GM23338 (cell line): ENCODE data around the gene CCDC179. TPM values are rescaled to one million over a fixed set of nuclear protein-coding genes. Genes with fewer than 3 reads are reported as not detected.

Source experiments
- ATAC-seq: fragments of 200-7000 bp; cut with Tn5 transposase; 3 replicates; pipeline ENCODE4 v1.9.1; 2020
- DNase-seq: peaks from one replicate; pipeline ENCODE4 v3.0.0-alpha.2; 2015; ENCODE audit warnings: low spot score
- H2AFZ ChIP-seq: fragments of 200-600 bp; sonication (generic); 2 replicates; pipeline ENCODE4 v1.8.0; 2016; ENCODE audit warnings: antibody characterized with exemption, mild to moderate bottlenecking, moderate library complexity
- H3F3A ChIP-seq: fragments of 200-600 bp; sonication (generic); replicated peaks from 2 replicates; pipeline ENCODE4 v1.8.0; 2017; ENCODE audit warnings: antibody characterized with exemption, mixed run types, low read depth
- H3K27ac ChIP-seq: fragments of 200-600 bp; sonication (generic); 2 replicates; pipeline ENCODE4 v1.6.1; 2016; ENCODE audit warnings: low read depth
- H3K27me3 ChIP-seq: fragments of 200-600 bp; sonication (generic); 2 replicates; pipeline ENCODE4 v1.8.0; 2016; ENCODE audit warnings: mild to moderate bottlenecking, mixed run types, moderate library complexity; ENCODE audit not compliant: insufficient read depth
- H3K36me3 ChIP-seq: fragments of 200-600 bp; sonication (generic); 2 replicates; pipeline ENCODE4 v1.8.0; 2016; ENCODE audit warnings: mild to moderate bottlenecking; ENCODE audit not compliant: insufficient read depth
- H3K4me1 ChIP-seq: fragments of 200-600 bp; sonication (generic); 2 replicates; pipeline ENCODE4 v1.8.0; 2016; ENCODE audit warnings: mild to moderate bottlenecking, moderate library complexity; ENCODE audit not compliant: insufficient read depth
- H3K4me2 ChIP-seq: fragments of 200-600 bp; sonication (generic); 2 replicates; pipeline ENCODE4 v1.7.1; 2017; ENCODE audit warnings: mixed run types
- H3K4me3 ChIP-seq: fragments of 200-600 bp; sonication (generic); 2 replicates; pipeline ENCODE4 v1.6.1; 2016; ENCODE audit warnings: mixed run types
- H3K79me2 ChIP-seq: fragments of 200-600 bp; sonication (generic); replicated peaks from 2 replicates; pipeline ENCODE4 v1.8.0; 2017; ENCODE audit warnings: mild to moderate bottlenecking; ENCODE audit not compliant: insufficient read depth
- H3K9me2 ChIP-seq: fragments of 200-600 bp; sonication (generic); 2 replicates; pipeline ENCODE4 v1.8.0; 2017; ENCODE audit not compliant: insufficient read depth
- H4K20me1 ChIP-seq: fragments of 200-600 bp; sonication (generic); replicated peaks from 2 replicates; pipeline ENCODE4 v1.8.0; 2017; ENCODE audit warnings: mild to moderate bottlenecking; ENCODE audit not compliant: insufficient read depth
- H3K27ac Mint-ChIP-seq: 2 replicates; pipeline ENCODE4 v1.8.0; 2020; ENCODE audit warnings: inconsistent platforms, mild to moderate bottlenecking, moderate library complexity, mixed read lengths
- H3K27me3 Mint-ChIP-seq: 3 replicates; pipeline ENCODE4 v1.8.0; 2022; ENCODE audit warnings: low read depth, mild to moderate bottlenecking, moderate library complexity, mixed read lengths, inconsistent platforms; ENCODE audit not compliant: insufficient read depth, poor library complexity
- H3K36me3 Mint-ChIP-seq: 3 replicates; pipeline ENCODE4 v1.8.0; 2021; ENCODE audit warnings: low read depth, mild to moderate bottlenecking, inconsistent platforms, moderate library complexity, mixed read lengths
- H3K4me1 Mint-ChIP-seq: 3 replicates; pipeline ENCODE4 v1.8.0; 2020; ENCODE audit warnings: mild to moderate bottlenecking, inconsistent platforms, mixed read lengths
- H3K4me3 Mint-ChIP-seq: 3 replicates; pipeline ENCODE4 v1.8.0; 2021; ENCODE audit warnings: moderate library complexity, mild to moderate bottlenecking, inconsistent platforms, mixed read lengths
- H3K9me3 Mint-ChIP-seq: 3 replicates; pipeline ENCODE4 v1.8.0; 2020; ENCODE audit warnings: moderate library complexity, mild to moderate bottlenecking, inconsistent platforms, mixed read lengths
- CREB1 ChIP-seq: fragments of 250-450 bp; sonication (Bioruptor Pico); IDR thresholded peaks from 2 replicates; pipeline ENCODE4 v1.5.0; 2020; ENCODE audit warnings: low read depth, mild to moderate bottlenecking, moderate library complexity
- CTCF ChIP-seq, 2 experiments: fragments of 200-600 bp in 1 of 2; sonication (generic) in 1 of 2; conservative IDR thresholded peaks; 2 replicates each; pipeline versions ENCODE4 v1.5.1 to v1.6.1; 2016 to 2017; ENCODE audit warnings: antibody characterized with exemption in 2 of 2, low read depth in 2 of 2, mild to moderate bottlenecking in 2 of 2, moderate library complexity in 1 of 2
- ETS1 ChIP-seq: IDR thresholded peaks from 2 replicates; pipeline ENCODE4 v1.6.1; 2016; ENCODE audit warnings: antibody characterized with exemption
- EZH2 ChIP-seq: fragments of 200-600 bp; sonication (generic); IDR thresholded peaks from one replicate; pipeline ENCODE4 v1.8.0; 2017; ENCODE audit warnings: antibody characterized with exemption, mild to moderate bottlenecking, low read depth; ENCODE audit not compliant: unreplicated experiment
- EZH2phosphoT487 ChIP-seq: fragments of 200-600 bp; sonication (generic); IDR thresholded peaks from one replicate; pipeline ENCODE4 v1.8.1; 2018; ENCODE audit warnings: antibody characterized with exemption; ENCODE audit not compliant: unreplicated experiment
- JUNB ChIP-seq: IDR thresholded peaks from one replicate; pipeline ENCODE4 v1.6.1; 2016; ENCODE audit warnings: antibody characterized with exemption; ENCODE audit not compliant: unreplicated experiment
- NANOG ChIP-seq: IDR thresholded peaks from 2 replicates; pipeline ENCODE4 v1.6.1; 2016; ENCODE audit warnings: antibody characterized with exemption, borderline replicate concordance
- REST ChIP-seq: IDR thresholded peaks from one replicate; pipeline ENCODE4 v1.6.1; 2018; ENCODE audit warnings: antibody characterized with exemption; ENCODE audit not compliant: unreplicated experiment
- STAT1 ChIP-seq: IDR thresholded peaks from one replicate; pipeline ENCODE4 v1.6.1; 2016; ENCODE audit warnings: antibody characterized with exemption; ENCODE audit not compliant: unreplicated experiment
- ZNF114 ChIP-seq: fragments of 250-450 bp; sonication (Bioruptor Pico); IDR thresholded peaks from 2 replicates; pipeline ENCODE4 v1.5.0; 2020; ENCODE audit warnings: mild to moderate bottlenecking, moderate library complexity
- ZNF331 ChIP-seq: fragments of 250-450 bp; sonication (Bioruptor Pico); IDR thresholded peaks from 2 replicates; pipeline ENCODE4 v1.5.0; 2020; ENCODE audit warnings: low read depth, mild to moderate bottlenecking, moderate library complexity
- polyA plus RNA-seq: library from polyadenylated mRNA; unstranded; fragments of >200 nt; fragmentation: Nextera tagmentation; extraction: Ambion mirVana; gene quantifications from 2 replicates; pipeline ENCODE4 v1.2.1, GENCODE V29; 2016
- total RNA-seq: library from RNA; depleted of rRNA; stranded (reverse); fragments of >200 nt; shearing (Covaris generic); gene quantifications from 2 replicates; pipeline ENCODE4 v1.2.3, GENCODE V29; 2014

Gene CCDC179
- total and polyA plus RNA-seq, 2 experiments from 2014 or later, result not detected

DNA sequence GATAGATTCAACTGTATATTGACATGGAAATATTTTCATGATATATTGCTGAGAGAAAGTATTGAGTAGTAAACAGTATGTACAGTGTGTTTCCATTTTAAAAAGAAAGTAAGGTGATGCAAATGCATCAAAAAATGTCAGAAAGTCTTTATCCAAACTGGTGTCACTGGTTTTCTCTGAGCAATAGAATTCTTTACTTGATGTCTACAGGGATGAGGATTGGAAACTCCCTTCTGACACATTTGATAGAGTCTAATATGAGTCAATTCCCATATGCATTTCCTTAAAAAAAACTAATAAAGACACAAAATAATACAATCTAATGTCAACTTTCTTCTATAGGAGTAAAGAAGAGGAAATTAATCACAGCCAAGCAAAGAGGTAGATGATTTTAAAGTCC, 18.3 kb upstream of the CCDC179 start (continued):
- no peak for TF ChIP-seq CTCF (conservative IDR thresholded peaks at IDR 0.05; ENCODE audit: low read depth in 2 of 2)

- no peak for ATAC-seq
- H3K4me2 ChIP-seq, result no peak overlapping the region
- H3K4me3 Mint-ChIP-seq, result no peak overlapping the region
- H3F3A ChIP-seq, result no peaks in the 10 kb centered on the region
- H3K27me3 ChIP-seq, result no peaks in the 10 kb centered on the region
- no peaks in the 10 kb centered on the region for H4K20me1 ChIP-seq
- H3K27ac Mint-ChIP-seq, result no peak overlapping the region
- H3K9me3 Mint-ChIP-seq, result no peaks in the 10 kb centered on the region
- no peaks in the 10 kb centered on the region for H3K36me3 Mint-ChIP-seq
- H3K27ac ChIP-seq, result no peak overlapping the region
- H3K27me3 Mint-ChIP-seq, result no peaks in the 10 kb centered on the region
- DNase-seq, result no peak
- no peaks in the 10 kb centered on the region for H3K9me2 ChIP-seq
- H3K4me1 ChIP-seq, result peaks cover 12% of the 10 kb centered on the region
- peak overlapping the region; percentile 29; the same call in 1 of the 2 replicates for H2AFZ ChIP-seq
- H3K79me2 ChIP-seq, result no peaks in the 10 kb centered on the region
- H3K4me3 ChIP-seq, result no peak overlapping the region
- peaks cover 3% of the 10 kb centered on the region; the same call in 1 of the 3 replicates for H3K4me1 Mint-ChIP-seq
- H3K36me3 ChIP-seq, result no peaks in the 10 kb centered on the region
- no peak for TF ChIP-seq ZNF114 (CRISPR knock-in tag)
- no peak for TF ChIP-seq STAT1
- no peak for TF ChIP-seq EZH2phosphoT487
- no peak for TF ChIP-seq ZNF331 (CRISPR knock-in tag)
- no peak for TF ChIP-seq ETS1
- TF ChIP-seq JUNB, result no peak
- no peak for TF ChIP-seq NANOG
- no peak for TF ChIP-seq EZH2
- no peak for TF ChIP-seq CTCF (conservative IDR thresholded peaks at IDR 0.05; ENCODE audit: low read depth in 2 of 2)
- no peak for TF ChIP-seq CREB1 (CRISPR knock-in tag)
- TF ChIP-seq REST, result no peak
Measured at GRCh38 chr11:22878039-22878438, 17.8 kb upstream of the CCDC179 start.
